A673 (cell line): ENCODE results near the gene G6PD.

ENCODE experiments used
- EZH2 ChIP-seq: fragments of 200-600 bp; sonication (generic); IDR thresholded peaks from 2 replicates; pipeline ENCODE4 v1.6.1; 2017; ENCODE audit warnings: borderline replicate concordance, low read depth, mild to moderate bottlenecking, mixed read lengths, antibody characterized with exemption, low read length; ENCODE audit not compliant: poor library complexity, severe bottlenecking
- TF ChIP-seq, protein P1 (sequence below): fragments of 300-800, 200-600 bp; sonication (generic); conservative IDR thresholded peaks from 2 replicates; pipeline ENCODE4 v1.5.1; 2017; ENCODE audit warnings: low read depth, mild to moderate bottlenecking, antibody characterized with exemption, low read length, moderate library complexity, mixed read lengths

DNA sequence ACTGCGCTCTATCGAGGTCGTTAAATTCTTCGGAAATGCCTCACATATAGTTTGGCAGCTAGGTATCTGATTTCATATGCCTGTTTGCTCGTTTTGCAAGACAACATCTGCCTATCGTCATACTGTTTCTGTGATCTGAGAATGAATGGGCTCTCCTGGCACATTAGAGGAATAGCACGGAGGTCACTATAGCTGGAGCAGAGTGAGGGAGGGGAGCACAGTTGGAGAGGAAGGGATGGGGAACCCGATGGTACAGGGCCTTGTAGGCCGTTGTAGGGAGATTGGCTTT is 1.3 kb upstream of the G6PD start:
- TF ChIP-seq, protein P1, sequence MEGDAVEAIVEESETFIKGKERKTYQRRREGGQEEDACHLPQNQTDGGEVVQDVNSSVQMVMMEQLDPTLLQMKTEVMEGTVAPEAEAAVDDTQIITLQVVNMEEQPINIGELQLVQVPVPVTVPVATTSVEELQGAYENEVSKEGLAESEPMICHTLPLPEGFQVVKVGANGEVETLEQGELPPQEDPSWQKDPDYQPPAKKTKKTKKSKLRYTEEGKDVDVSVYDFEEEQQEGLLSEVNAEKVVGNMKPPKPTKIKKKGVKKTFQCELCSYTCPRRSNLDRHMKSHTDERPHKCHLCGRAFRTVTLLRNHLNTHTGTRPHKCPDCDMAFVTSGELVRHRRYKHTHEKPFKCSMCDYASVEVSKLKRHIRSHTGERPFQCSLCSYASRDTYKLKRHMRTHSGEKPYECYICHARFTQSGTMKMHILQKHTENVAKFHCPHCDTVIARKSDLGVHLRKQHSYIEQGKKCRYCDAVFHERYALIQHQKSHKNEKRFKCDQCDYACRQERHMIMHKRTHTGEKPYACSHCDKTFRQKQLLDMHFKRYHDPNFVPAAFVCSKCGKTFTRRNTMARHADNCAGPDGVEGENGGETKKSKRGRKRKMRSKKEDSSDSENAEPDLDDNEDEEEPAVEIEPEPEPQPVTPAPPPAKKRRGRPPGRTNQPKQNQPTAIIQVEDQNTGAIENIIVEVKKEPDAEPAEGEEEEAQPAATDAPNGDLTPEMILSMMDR = no peak
- TF ChIP-seq EZH2 = no peak
